Measurements from ENCODE around the gene SNX25. TPM values are rescaled to one million over a fixed set of nuclear protein-coding genes. Genes with fewer than 3 reads are reported as not detected.

SNX25 gene
- total RNA-seq, 2 donors from 2014 or later = 13.3 to 30.6 TPM

- no peaks in the 10 kb centered on the region for H3K36me3 ChIP-seq
- H3K27me3 ChIP-seq = no peaks in the 10 kb centered on the region
- intact Hi-C loops (cut with DNase I) = no loop called here
- DNase-seq = no peak
- TF ChIP-seq CTCF (IDR thresholded peaks at IDR 0.05) = no peak
- no peak overlapping the region for H3K27ac ChIP-seq
- no peak overlapping the region for H3K9ac ChIP-seq (ENCODE audit: low read depth in 2 of 2, low read length in 2 of 2)
- H3K4me1 ChIP-seq = no peaks in the 10 kb centered on the region
- H3K4me3 ChIP-seq = no peak overlapping the region
- no peaks in the 10 kb centered on the region for H3K9me3 ChIP-seq
Measured at GRCh38 chr4:185335579-185335978, 126.2 kb downstream of the SNX25 start.

GRCh38 chr4:185339941-185340340, 130.5 kb downstream of the SNX25 start:
- Histone ChIP-seq H3K27me3 (no peaks in the 10 kb centered on the region), H3K36me3 (no peaks in the 10 kb centered on the region), H3K27ac (no peak overlapping the region), H3K4me3 (no peak overlapping the region), H3K9me3 (no peaks in the 10 kb centered on the region), H3K4me1 (no peaks in the 10 kb centered on the region), H3K9ac (ENCODE audit: low read depth in 2 of 2, low read length in 2 of 2) (no peak overlapping the region)
- DNase-seq = no peak
- no peak for TF ChIP-seq CTCF (IDR thresholded peaks at IDR 0.05)
- intact Hi-C loops (cut with DNase I) = no loop called here

- no peak overlapping the region for H3K27ac ChIP-seq
- no peaks in the 10 kb centered on the region for H3K27me3 ChIP-seq
- H3K4me1 ChIP-seq = no peaks in the 10 kb centered on the region
- no peak for DNase-seq
- no peak for TF ChIP-seq CTCF (IDR thresholded peaks at IDR 0.05)
- no peaks in the 10 kb centered on the region for H3K9me3 ChIP-seq
- intact Hi-C loops (cut with DNase I) = no loop called here
- H3K36me3 ChIP-seq = no peaks in the 10 kb centered on the region
- no peak overlapping the region for H3K4me3 ChIP-seq
- no peak overlapping the region for H3K9ac ChIP-seq (ENCODE audit: low read depth in 2 of 2, low read length in 2 of 2)
Measured at GRCh38 chr4:185341377-185341776, 132.0 kb downstream of the SNX25 start.

- no peaks in the 10 kb centered on the region for H3K36me3 ChIP-seq
- DNase-seq = no peak
- H3K4me1 ChIP-seq = no peaks in the 10 kb centered on the region
- H3K4me3 ChIP-seq = no peak overlapping the region
- H3K9me3 ChIP-seq = no peaks in the 10 kb centered on the region
- H3K9ac ChIP-seq (ENCODE audit: low read depth in 2 of 2, low read length in 2 of 2) = no peak overlapping the region
- intact Hi-C loops (cut with DNase I) = no loop called here
- TF ChIP-seq CTCF (IDR thresholded peaks at IDR 0.05) = no peak
- no peaks in the 10 kb centered on the region for H3K27me3 ChIP-seq
- no peak overlapping the region for H3K27ac ChIP-seq
Measured at GRCh38 chr4:185341841-185342240, 132.4 kb downstream of the SNX25 start.

GRCh38 chr4:185343726-185344581, 134.6 kb downstream of the SNX25 start:
- no peak overlapping the region for H3K9ac ChIP-seq (ENCODE audit: low read depth in 2 of 2, low read length in 2 of 2)
- no peaks in the 10 kb centered on the region for H3K4me1 ChIP-seq
- H3K9me3 ChIP-seq = no peaks in the 10 kb centered on the region
- intact Hi-C loops (cut with DNase I) = no loop called here
- no peak for TF ChIP-seq CTCF (IDR thresholded peaks at IDR 0.05)
- H3K4me3 ChIP-seq = no peak overlapping the region
- no peak overlapping the region for H3K27ac ChIP-seq
- no peaks in the 10 kb centered on the region for H3K36me3 ChIP-seq
- H3K27me3 ChIP-seq = no peaks in the 10 kb centered on the region
- no peak for DNase-seq

All from colonic mucosa (tissue), 4 donors.